Tibial nerve (tissue), 4 donors: ENCODE results near the gene PLEKHJ1. TPM values are rescaled to one million over a fixed set of nuclear protein-coding genes. Genes with fewer than 3 reads are reported as not detected.
"Not testable (repeated sequence)": the region's sequence is repeated elsewhere in the genome, so short reads cannot be mapped to it uniquely, and the experiment has no call there.

ENCODE experiments used
- DNase-seq, 2 donors: peaks; one replicate each; pipeline ENCODE4 v3.0.0-alpha.2; 2019; ENCODE audit warnings: low spot score in 2 of 2
- H3K27ac ChIP-seq, 4 donors: fragments of 200-600 bp; sonication (generic) in 3 of 4; one replicate each; pipeline ENCODE4 v1.5.1; 2017 to 2019; ENCODE audit warnings: mild to moderate bottlenecking in 1 of 4
- H3K27me3 ChIP-seq, 2 donors: fragments of 200-600 bp; sonication (generic) in 1 of 2; one replicate each; pipeline versions ENCODE4 v1.5.1 to v1.6.0; 2017 to 2019
- H3K36me3 ChIP-seq, 3 donors: fragments of 200-600 bp; sonication (generic); one replicate each; pipeline ENCODE4 v1.5.1; 2018 to 2019
- H3K4me1 ChIP-seq, 4 donors: fragments of 200-600 bp; sonication (generic) in 3 of 4; one replicate each; pipeline ENCODE4 v1.5.1; 2017 to 2019
- H3K4me3 ChIP-seq, 4 donors: fragments of 200-600 bp; sonication (generic) in 3 of 4; one replicate each; pipeline ENCODE4 v1.5.1; 2017 to 2019; ENCODE audit warnings: mild to moderate bottlenecking in 1 of 4, moderate library complexity in 1 of 4
- H3K9me3 ChIP-seq, 4 donors: fragments of 200-600 bp; sonication (generic) in 3 of 4; one replicate each; pipeline ENCODE4 v1.5.1; 2017 to 2019
- EP300 ChIP-seq, 2 donors: sonication (generic); formaldehyde crosslinking; IDR thresholded peaks; one replicate each; pipeline ENCODE4 v1.6.1; 2017; ENCODE audit warnings: antibody characterized with exemption in 2 of 2, mild to moderate bottlenecking in 1 of 2
- POLR2A ChIP-seq, 2 donors: fragments of 450-650 bp; IDR thresholded peaks; one replicate each; pipeline ENCODE4 v1.6.1; 2017; ENCODE audit warnings: antibody characterized with exemption in 2 of 2, mild to moderate bottlenecking in 2 of 2, moderate library complexity in 2 of 2
- WGBS, 2 donors: methylation state at CpG; one replicate each; pipeline ENCODE4 v1.1.5; 2018; 5-methylcytosine and 5-hydroxymethylcytosine counted together
- total RNA-seq, 4 donors: library from RNA; depleted of rRNA; stranded (reverse); fragments of >200 nt; gene quantifications; one replicate each; pipeline ENCODE4 v1.1.0, GENCODE V29; 2016
- TF ChIP-seq, protein P1 (sequence below), 5 experiments: fragments of 200-600 bp in 3 of 5; fragments of 450-650 bp in 2 of 5; sonication (generic) in 3 of 5; IDR thresholded peaks; one replicate each; pipeline ENCODE4 v1.5.1; 2016 to 2019; ENCODE audit warnings: antibody characterized with exemption in 5 of 5, mild to moderate bottlenecking in 3 of 5, moderate library complexity in 2 of 5

The PLEKHJ1 gene
- total RNA-seq, 4 donors from 2014 or later, result 37.3 to 67.5 (median 51.2) TPM

- Histone ChIP-seq H3K27ac (no peak overlapping the region), H3K4me3 (no peak overlapping the region), H3K36me3 (peaks cover 0 to 72% (median 0%) of the 10 kb centered on the region in 3 donors), H3K4me1 (peaks cover 0 to 16% (median 0%) of the 10 kb centered on the region in 4 donors), H3K27me3 (no peaks in the 10 kb centered on the region), H3K9me3 (no peaks in the 10 kb centered on the region)
- WGBS, 2 donors, result 92% methylated on average over 21 of the region's 21 CpGs
- TF ChIP-seq, protein P1, sequence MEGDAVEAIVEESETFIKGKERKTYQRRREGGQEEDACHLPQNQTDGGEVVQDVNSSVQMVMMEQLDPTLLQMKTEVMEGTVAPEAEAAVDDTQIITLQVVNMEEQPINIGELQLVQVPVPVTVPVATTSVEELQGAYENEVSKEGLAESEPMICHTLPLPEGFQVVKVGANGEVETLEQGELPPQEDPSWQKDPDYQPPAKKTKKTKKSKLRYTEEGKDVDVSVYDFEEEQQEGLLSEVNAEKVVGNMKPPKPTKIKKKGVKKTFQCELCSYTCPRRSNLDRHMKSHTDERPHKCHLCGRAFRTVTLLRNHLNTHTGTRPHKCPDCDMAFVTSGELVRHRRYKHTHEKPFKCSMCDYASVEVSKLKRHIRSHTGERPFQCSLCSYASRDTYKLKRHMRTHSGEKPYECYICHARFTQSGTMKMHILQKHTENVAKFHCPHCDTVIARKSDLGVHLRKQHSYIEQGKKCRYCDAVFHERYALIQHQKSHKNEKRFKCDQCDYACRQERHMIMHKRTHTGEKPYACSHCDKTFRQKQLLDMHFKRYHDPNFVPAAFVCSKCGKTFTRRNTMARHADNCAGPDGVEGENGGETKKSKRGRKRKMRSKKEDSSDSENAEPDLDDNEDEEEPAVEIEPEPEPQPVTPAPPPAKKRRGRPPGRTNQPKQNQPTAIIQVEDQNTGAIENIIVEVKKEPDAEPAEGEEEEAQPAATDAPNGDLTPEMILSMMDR (IDR thresholded peaks at IDR 0.05), result no peak
- TF ChIP-seq EP300 (IDR thresholded peaks at IDR 0.05) (no peak), POLR2A (IDR thresholded peaks at IDR 0.05) (no peak)
- no peak for DNase-seq
Observed at GRCh38 chr19:2201473-2202148, 34.5 kb downstream of the PLEKHJ1 start.

- peaks cover 0 to 16% (median 0%) of the 10 kb centered on the region in 4 donors for H3K4me1 ChIP-seq
- DNase-seq, H3K9me3 ChIP-seq, H3K27me3 ChIP-seq, H3K27ac ChIP-seq, H3K4me3 ChIP-seq: not testable (repeated sequence)
- H3K36me3 ChIP-seq, result peaks cover 0 to 79% (median 0%) of the 10 kb centered on the region in 3 donors
- 90 to 92% methylated on average over 50 of the region's 50 CpGs for WGBS, 2 donors
Observed at GRCh38 chr19:2200624-2201294, 35.4 kb downstream of the PLEKHJ1 start.

DNA sequence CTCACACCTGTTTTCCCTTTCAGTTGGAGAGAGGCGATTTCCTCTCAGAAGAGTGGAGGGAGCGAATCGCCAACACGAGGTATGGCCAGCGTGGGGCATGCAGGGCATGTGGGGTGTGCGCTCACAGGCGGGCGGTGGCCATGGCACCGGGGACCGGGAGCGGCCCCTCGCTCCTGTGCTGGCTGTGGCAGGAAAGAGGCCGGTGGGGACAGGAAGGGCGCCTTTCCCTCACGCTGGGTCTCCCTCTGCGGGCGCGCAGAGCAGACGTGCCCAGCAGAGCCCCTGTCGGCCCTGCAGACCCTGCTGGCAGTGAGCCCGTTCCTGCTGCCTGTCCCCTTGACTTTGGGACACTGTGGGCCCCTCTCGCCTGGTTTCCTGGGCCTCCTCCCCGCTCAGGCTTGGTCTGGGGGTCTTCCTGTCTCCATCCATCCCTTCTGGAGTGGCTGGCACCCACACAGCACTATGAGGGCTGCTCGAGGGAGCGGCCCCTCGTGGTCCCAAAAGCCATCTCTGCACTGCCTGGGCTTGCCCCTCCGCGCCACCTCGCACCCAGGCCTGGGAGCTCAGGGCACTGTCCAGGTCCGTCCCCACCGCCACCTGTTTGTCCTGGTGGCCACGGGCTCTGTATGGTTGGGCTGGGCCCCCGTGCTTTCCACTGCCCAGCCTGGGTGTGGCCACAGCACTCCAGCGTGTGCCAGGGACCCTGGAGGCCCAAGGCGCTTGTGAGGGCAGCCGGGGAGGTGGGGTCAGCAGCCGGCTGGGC is 36.1 kb downstream of the PLEKHJ1 start:
- peaks cover 0 to 85% (median 0%) of the 10 kb centered on the region in 3 donors for H3K36me3 ChIP-seq
- DNase-seq, result no peak
- H3K4me3 ChIP-seq, result no peak overlapping the region
- H3K27me3 ChIP-seq, result no peaks in the 10 kb centered on the region
- WGBS, 2 donors, result 85 to 94% methylated on average over 30 to 35 of the region's 37 CpGs
- peaks cover 0 to 16% (median 0%) of the 10 kb centered on the region in 4 donors for H3K4me1 ChIP-seq
- TF ChIP-seq POLR2A (IDR thresholded peaks at IDR 0.05) (no peak), EP300 (IDR thresholded peaks at IDR 0.05) (no peak)
- TF ChIP-seq, protein P1 (IDR thresholded peaks at IDR 0.05), result no peak
- no peaks in the 10 kb centered on the region for H3K9me3 ChIP-seq
- no peak overlapping the region for H3K27ac ChIP-seq

DNA sequence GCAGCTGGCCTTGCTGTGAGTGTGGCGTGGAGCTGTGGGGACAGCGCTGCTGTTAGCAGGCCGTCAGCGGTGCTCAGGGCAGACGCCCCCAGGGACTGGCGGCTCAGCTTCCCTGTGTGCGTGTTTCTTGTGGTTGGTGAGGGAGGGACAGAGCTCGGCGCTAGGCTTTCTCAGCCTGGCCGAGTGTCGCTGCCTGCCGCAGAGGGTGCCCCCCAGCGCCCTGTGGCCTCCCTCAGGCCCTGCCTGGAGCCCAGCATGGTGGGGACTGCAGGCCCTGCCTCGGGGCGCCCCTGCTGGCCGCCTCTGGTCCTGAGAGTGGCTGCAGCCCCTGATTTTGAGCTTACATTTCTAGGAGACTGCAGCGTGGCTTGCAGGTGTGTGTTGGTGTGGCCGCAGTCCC is 36.9 kb downstream of the PLEKHJ1 start:
- no peak for DNase-seq
- H3K9me3 ChIP-seq, result no peaks in the 10 kb centered on the region
- TF ChIP-seq EP300 (IDR thresholded peaks at IDR 0.05) (no peak), POLR2A (IDR thresholded peaks at IDR 0.05) (no peak)
- TF ChIP-seq, protein P1 (IDR thresholded peaks at IDR 0.05), result peak in 3 of 5 experiments; percentile 13 to 30 (median 25)
- 28 to 61% methylated on average over 8 to 18 of the region's 18 CpGs for WGBS, 2 donors
- no peak overlapping the region for H3K4me3 ChIP-seq
- peaks cover 0 to 85% (median 0%) of the 10 kb centered on the region in 3 donors for H3K36me3 ChIP-seq
- H3K27me3 ChIP-seq, result no peaks in the 10 kb centered on the region
- H3K4me1 ChIP-seq, result peaks cover 0 to 16% (median 0%) of the 10 kb centered on the region in 4 donors
- H3K27ac ChIP-seq, result no peak overlapping the region

DNA sequence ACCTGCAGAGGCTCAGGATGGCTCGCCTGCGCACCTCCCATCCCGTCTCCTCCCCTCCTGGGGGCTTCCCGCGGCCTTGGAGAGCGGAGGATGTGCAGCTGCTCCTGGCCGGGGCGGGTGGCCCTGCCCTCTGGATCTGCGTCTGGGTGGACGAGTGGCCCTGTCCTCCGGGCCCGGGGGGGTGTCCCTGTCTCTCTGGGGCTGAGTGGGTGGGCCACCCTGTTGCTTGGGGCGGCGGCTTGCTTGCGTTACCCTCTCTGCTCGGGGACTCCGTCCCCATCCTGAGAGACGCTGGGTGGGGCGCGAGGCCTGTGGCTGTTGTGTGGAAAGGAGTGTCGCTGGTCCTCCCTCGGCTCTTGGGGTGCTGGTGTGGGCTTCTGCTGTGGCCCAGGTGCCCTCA is 37.8 kb downstream of the PLEKHJ1 start:
- H3K36me3 ChIP-seq, result peaks cover 0 to 85% (median 0%) of the 10 kb centered on the region in 3 donors

More for the DNA sequence above, 37.8 kb downstream of the PLEKHJ1 start:
- DNase-seq, result no peak
- H3K27ac ChIP-seq, result no peak overlapping the region
- H3K27me3 ChIP-seq, result no peaks in the 10 kb centered on the region
- TF ChIP-seq, protein P1 (IDR thresholded peaks at IDR 0.05), result no peak
- TF ChIP-seq POLR2A (IDR thresholded peaks at IDR 0.05) (no peak), EP300 (IDR thresholded peaks at IDR 0.05) (no peak)
- WGBS, 2 donors, result 84 to 95% methylated on average over 14 to 22 of the region's 22 CpGs
- no peak overlapping the region for H3K4me3 ChIP-seq
- H3K9me3 ChIP-seq, result no peaks in the 10 kb centered on the region
- peaks cover 0 to 16% (median 0%) of the 10 kb centered on the region in 4 donors for H3K4me1 ChIP-seq
